ENCODE measurements around the gene IDI2. TPM values are rescaled to one million over a fixed set of nuclear protein-coding genes. Genes with fewer than 3 reads are reported as not detected.
"Not testable (repeated sequence)": the region's sequence is repeated elsewhere in the genome, so short reads cannot be mapped to it uniquely, and the experiment has no call there.

Gene IDI2
- polyA plus RNA-seq, 12 donors: 0.23 to 0.44 (median 0.25) TPM; not detected in 8

DNA sequence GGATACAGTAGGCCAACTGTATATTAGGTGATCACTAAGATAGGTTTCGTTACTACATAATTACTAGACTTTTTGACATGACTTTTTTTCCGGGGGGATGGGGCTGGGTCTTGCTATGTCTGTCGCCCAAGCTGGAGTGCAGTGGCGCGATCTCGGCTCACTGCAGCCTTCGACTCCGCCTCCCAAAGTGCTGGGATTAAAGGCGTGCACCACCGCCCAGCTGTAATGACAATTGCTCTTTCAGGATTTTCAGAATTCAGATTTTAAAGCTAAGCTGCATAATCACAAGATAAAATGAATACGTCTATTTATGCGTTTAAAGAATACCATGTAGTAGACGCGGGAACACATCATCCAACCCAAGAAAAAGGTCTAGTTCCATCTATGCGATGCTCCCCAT lies 22.3 kb upstream of the IDI2 start:
- no peak for DNase-seq

DNA sequence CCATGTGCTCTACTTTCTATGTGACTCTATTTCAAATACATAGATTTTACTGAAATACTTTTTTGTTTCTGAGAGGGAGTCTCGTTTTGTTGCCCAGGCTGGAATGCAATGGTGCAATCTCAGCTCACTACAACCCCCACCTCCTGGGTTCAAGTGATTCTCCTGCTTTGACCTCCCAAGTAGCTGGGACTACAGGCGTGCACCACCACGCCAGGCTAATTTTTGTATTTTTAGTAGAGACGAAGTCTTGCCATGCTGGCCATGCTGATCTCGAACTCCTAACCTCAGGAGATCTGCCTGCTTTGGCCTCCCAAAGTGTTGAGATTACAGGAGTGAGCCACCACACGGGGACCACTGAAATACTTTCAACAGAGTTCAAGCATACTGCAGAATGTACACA lies 19.8 kb upstream of the IDI2 start:
- DNase-seq: no peak

- DNase-seq: no peak
These were observed 19.3 kb upstream of the IDI2 start for GRCh38 chr10:1044964-1045363.

DNA sequence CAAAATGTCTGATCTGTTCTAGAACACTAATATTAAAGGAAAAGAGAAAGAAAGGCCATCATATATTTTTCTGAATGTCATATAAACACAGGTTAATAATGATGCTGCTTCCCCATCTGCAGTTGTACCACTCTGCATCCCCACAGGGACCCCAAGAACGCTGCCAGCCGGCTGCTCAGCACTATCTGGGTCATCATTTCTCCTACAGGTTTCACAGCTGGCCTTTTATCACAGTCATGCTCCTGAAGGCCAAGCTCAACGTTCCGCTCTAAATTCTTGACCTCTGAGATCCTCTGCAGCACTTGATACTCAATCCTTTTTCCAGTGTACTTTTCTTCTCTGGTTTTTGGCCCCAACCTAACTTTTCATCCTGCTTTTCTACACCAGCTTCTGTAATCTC lies 18.5 kb upstream of the IDI2 start:
- no peak for DNase-seq

- no peak for DNase-seq
These were observed 17.9 kb upstream of the IDI2 start for GRCh38 chr10:1043532-1043995.

GRCh38 chr10:1041514-1041913 lies 15.9 kb upstream of the IDI2 start:
- DNase-seq: no peak

- DNase-seq: no peak
These were observed 14.5 kb upstream of the IDI2 start for GRCh38 chr10:1040133-1040532.

GRCh38 chr10:1038769-1039168 lies 13.1 kb upstream of the IDI2 start:
- not testable (repeated sequence) for DNase-seq

DNA sequence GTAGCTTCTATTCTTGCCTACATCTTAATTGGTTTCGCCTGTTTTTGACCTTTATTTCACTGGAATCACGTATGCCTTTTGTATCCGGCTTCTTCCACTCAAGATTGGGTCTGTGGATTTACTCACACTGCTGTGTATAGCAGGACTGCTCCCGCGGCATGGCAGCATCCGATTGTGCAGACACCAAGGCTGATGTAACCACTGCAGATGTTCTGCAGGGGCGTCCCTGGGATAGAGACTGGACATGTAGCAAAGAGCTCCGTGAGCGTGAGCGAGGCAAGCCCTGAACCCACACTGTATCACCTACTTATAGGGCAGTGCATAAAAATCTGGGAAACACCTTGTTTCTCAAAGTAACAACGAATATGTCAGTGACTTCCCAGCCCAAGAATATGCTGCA lies 11.4 kb upstream of the IDI2 start:
- DNase-seq: no peak

- no peak for DNase-seq
These were observed 10.7 kb upstream of the IDI2 start for GRCh38 chr10:1036341-1036791.

- no peak for DNase-seq
These were observed 9.5 kb upstream of the IDI2 start for GRCh38 chr10:1035201-1035600.

GRCh38 chr10:1034758-1035157 lies 9.1 kb upstream of the IDI2 start:
- no peak for DNase-seq

GRCh38 chr10:1033601-1034000 lies 7.9 kb upstream of the IDI2 start:
- DNase-seq: no peak

DNA sequence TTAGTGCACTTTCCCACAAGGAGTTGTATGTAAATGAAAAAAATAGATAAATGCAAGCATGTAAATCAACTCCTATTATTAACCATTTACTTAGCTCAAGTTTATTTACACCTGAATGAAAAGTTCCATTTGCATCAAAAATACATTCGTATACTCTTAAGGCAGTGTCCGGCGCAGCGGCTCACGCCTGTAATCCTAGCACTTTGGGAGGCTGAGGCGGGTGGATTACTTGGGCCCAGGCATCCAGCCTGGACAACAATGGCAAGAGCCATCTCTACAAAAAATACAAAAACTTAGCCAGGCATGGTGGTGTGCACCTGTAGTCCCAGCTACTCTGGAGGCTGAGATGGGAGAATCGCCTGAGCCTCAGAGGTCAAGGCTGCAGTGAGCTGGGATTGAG lies 4.2 kb upstream of the IDI2 start:
- no peak for DNase-seq

GRCh38 chr10:1026578-1026977 lies 919 bp upstream of the IDI2 start:
- no peak for DNase-seq

DNA sequence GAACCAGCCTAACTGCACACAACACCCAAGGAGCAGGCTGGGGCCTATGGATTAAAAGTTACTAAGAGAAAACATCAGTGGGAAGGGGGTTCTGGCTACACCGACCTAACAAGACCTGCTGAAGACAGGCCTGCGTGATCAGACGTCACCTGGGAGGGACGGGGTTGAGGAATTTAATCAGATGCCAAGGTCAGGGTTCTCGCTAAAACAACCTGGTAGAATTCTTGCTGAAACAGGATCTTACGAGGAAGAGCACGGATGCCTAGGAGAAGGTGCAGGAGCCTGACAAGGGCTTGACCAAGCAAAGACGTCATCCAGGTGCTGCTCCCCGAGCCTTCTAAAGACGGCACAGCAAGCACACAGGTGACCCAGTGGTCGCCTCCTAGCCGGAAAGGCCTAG lies 1.6 kb downstream of the IDI2 start:
- DNase-seq: no peak

DNA sequence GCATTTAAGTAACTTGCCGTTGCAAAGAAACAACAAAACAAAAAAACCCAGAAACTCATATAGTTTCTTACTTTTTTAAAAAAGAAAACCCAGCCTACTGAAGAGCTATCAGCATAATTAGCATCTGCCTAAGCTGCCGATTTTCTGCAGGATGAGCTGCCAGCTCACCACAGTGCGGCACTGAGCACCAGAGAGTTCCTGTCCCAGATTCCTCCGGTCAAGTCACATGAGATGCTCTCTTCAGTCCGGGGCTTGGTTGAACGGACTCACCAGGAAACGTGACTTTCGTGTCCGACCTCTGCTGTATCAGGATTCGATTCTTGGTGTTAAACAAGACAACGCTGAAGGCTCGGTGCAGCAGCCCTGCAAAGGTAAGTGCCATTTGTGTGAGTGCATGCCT lies 3.2 kb downstream of the IDI2 start:
- no peak for DNase-seq

GRCh38 chr10:1020958-1021357 lies 4.7 kb downstream of the IDI2 start:
- DNase-seq: no peak

GRCh38 chr10:1020460-1020859 lies 5.2 kb downstream of the IDI2 start:
- DNase-seq: no peak

DNA sequence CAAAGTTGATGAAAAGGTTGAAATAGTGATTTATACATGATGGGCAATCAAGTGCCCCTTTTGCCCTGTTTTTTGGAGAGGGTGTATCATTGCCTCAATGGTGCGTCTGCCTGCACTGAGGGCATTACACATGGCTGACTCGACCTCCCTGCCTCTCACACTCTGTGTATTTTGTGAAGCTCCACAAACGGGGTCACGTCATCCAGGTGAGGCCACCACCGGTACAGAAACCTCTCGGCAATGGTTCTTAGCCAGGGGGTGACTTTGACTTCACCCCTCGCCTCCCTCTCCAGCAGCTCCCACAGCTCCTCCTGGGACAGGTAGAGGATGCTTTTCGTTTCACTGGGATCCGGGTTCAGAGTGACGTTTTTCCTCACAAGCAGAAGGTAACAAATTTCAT lies 6.3 kb downstream of the IDI2 start:
- DNase-seq: no peak

- DNase-seq: no peak
These were observed 10.0 kb downstream of the IDI2 start for GRCh38 chr10:1015688-1016087.

DNA sequence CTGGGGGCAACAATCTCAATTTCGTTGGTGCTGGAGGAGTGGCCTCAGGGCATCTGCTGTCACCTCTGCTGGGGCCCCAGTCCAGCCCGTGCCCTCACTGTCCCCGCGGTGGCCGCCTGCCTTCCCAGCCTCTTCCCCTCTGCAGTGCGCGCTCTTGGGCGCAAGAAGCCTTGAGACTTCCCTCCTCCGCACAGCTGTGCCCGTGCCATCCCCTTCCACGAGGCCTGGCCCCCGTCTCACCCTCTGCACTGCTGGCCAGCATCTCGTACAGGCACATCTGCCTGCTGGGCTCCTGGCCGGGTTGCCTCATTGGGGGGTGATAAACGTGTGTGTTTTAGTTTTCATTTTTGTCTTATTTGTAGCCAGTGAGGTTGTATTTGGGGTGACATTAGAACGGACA lies 14.0 kb downstream of the IDI2 start:
- no peak for DNase-seq

DNA sequence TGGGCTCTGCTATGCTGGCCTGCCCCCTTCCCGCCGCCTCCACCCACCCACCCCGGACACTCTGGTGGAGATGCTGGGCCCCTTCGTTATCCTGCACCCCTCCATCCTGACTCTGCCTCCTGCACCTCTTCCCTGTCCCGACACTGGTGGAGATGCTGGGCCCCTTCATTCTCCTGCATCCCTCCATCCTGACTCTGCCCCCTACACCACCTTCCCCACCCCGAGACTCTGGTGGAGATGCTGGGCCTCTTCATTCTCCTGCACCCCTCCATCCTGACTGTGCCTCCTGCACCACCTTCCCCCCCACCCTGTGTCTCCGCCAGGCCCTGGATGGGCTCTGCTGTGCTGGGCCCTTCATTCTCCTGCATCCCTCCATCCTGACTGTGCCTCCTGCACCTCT lies 15.0 kb downstream of the IDI2 start:
- DNase-seq: no peak

DNA sequence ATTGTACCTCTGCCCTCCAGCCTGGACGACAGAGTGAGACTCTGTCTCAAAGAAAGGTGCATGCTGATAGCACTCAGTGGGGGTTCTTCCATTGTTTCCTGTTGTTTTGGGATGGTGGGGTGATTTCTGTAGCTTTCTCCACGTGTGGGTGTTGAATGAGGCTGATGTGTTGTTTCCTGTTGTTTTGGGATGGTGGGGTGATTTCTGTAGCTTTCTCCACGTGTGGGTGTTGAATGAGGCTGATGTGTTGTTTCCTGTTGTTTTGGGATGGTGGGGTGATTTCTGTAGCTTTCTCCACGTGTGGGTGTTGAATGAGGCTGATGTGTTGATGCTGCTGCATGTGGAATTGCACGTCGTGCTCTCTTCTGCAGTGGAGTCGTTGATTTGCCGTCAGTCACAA lies 15.7 kb downstream of the IDI2 start:
- DNase-seq: not testable (repeated sequence)

DNA sequence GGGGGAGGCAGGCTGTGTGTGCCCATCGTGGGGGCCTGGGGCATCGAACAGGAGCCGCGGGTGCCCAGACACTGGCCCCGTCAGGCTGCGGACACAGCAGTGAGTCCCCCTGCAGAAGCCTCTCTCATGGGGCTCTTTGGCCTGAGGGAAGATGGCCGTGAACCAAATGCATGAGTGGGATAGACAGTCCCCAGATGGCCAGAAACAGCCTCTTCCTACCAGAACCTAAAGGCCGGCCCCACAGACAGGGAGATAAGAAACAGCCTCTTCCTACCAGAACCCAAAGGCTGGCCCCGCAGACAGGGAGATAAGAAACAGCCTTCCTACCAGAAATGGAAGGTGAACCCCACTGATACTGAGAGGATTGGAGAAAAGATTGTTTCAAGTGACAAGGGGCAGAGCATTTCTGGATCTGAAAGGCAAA lies 16.6 kb downstream of the IDI2 start:
- DNase-seq: no peak
